Skin epidermis (tissue), 12 donors: ENCODE results near the gene DENND1A.
"Not testable (repeated sequence)": the region's sequence is repeated elsewhere in the genome, so short reads cannot be mapped to it uniquely, and the experiment has no call there.

ENCODE experiments used
- H3K27ac ChIP-seq, 21 experiments: fragments of 200-600 bp; sonication (generic) in 11 of 21; one replicate each; pipeline ENCODE4 v1.5.0; 2020; ENCODE audit warnings: mild to moderate bottlenecking in 3 of 21, inconsistent platforms in 2 of 21, moderate library complexity in 2 of 21
- H3K4me3 ChIP-seq, 7 experiments: fragments of 200-600 bp; sonication (generic) in 2 of 7; one replicate each; pipeline ENCODE4 v1.5.0; 2020; ENCODE audit warnings: inconsistent platforms in 2 of 7, mild to moderate bottlenecking in 2 of 7, moderate library complexity in 1 of 7

Gene DENND1A

GRCh38 chr9:123333058-123333669 lies 596.8 kb downstream of the DENND1A start:
- peak overlapping the region in 1 of 21 experiments; percentile 43 for H3K27ac ChIP-seq
- not testable (repeated sequence) for H3K4me3 ChIP-seq

GRCh38 chr9:123331346-123332060 lies 598.4 kb downstream of the DENND1A start:
- Histone ChIP-seq H3K4me3 (no peak overlapping the region), H3K27ac (no peak overlapping the region)
